Stimulated activated CD8-positive, alpha-beta memory T cell treated with anti-CD3 and anti-CD28 coated beads, Interleukin-12 subunit alpha, Interleukin-12 subunit beta, amount 100 ng/mL, for 24 hours (primary cell): ENCODE data around the gene ABI3.

ENCODE experiments used
- DNase-seq: peaks from one replicate; pipeline ENCODE4 v3.0.0-alpha.2; 2020; ENCODE audit errors: extremely low read depth

Gene ABI3

GRCh38 chr17:49197346-49197998 is 13.0 kb upstream of the ABI3 start:
- no peak for DNase-seq

GRCh38 chr17:49198211-49198610 is 12.3 kb upstream of the ABI3 start:
- DNase-seq: no peak

- DNase-seq: no peak
These were observed 10.0 kb upstream of the ABI3 start for GRCh38 chr17:49200423-49201083.

GRCh38 chr17:49201481-49201927 is 9.0 kb upstream of the ABI3 start:
- DNase-seq: no peak

GRCh38 chr17:49203796-49204195 is 6.7 kb upstream of the ABI3 start:
- DNase-seq: no peak

- no peak for DNase-seq
These were observed 6.0 kb upstream of the ABI3 start for GRCh38 chr17:49204516-49204915.

GRCh38 chr17:49209061-49209571 is 1.4 kb upstream of the ABI3 start:
- DNase-seq: no peak

- no peak for DNase-seq
These were observed 2.9 kb downstream of the ABI3 start for GRCh38 chr17:49213399-49213798.

- no peak for DNase-seq
These were observed 3.3 kb downstream of the ABI3 start for GRCh38 chr17:49213847-49214246.

GRCh38 chr17:49214676-49215360 is 4.3 kb downstream of the ABI3 start:
- DNase-seq: no peak

GRCh38 chr17:49216482-49216881 is 6.0 kb downstream of the ABI3 start:
- no peak for DNase-seq

- DNase-seq: no peak
These were observed 6.6 kb downstream of the ABI3 start for GRCh38 chr17:49216953-49217650.

- no peak for DNase-seq
These were observed 7.3 kb downstream of the ABI3 start for GRCh38 chr17:49217651-49218413.

- DNase-seq: no peak
These were observed 8.7 kb downstream of the ABI3 start for GRCh38 chr17:49218941-49219913.

- no peak for DNase-seq
These were observed 9.5 kb downstream of the ABI3 start for GRCh38 chr17:49219987-49220386.

GRCh38 chr17:49223168-49223516 is 12.6 kb downstream of the ABI3 start:
- DNase-seq: no peak

GRCh38 chr17:49223517-49224197 is 13.2 kb downstream of the ABI3 start:
- no peak for DNase-seq

GRCh38 chr17:49224198-49224996 is 13.9 kb downstream of the ABI3 start:
- DNase-seq: no peak

- DNase-seq: no peak
These were observed 14.5 kb downstream of the ABI3 start for GRCh38 chr17:49224997-49225337.
